GM12878 (cell line): Measurements from ENCODE around the gene DNAH3. TPM values are rescaled to one million over a fixed set of nuclear protein-coding genes. Genes with fewer than 3 reads are reported as not detected.

Source experiments
- ATF7 ChIP-seq: fragments of 450-650 bp; IDR thresholded peaks from 2 replicates; pipeline ENCODE4 v1.6.1; 2016; ENCODE audit warnings: low read depth, mild to moderate bottlenecking
- BCL11A ChIP-seq: IDR thresholded peaks from 2 replicates; pipeline ENCODE4 v1.6.1; 2011; ENCODE audit warnings: low read depth, low read length
- BCL3 ChIP-seq: IDR thresholded peaks from 2 replicates; pipeline ENCODE4 v1.6.1; 2011; ENCODE audit warnings: borderline replicate concordance, low read depth, mild to moderate bottlenecking, moderate library complexity, low read length; ENCODE audit not compliant: insufficient read depth, poor library complexity, severe bottlenecking
- BMI1 ChIP-seq: fragments of 450-650 bp; IDR thresholded peaks from 2 replicates; pipeline ENCODE4 v1.6.1; 2016; ENCODE audit warnings: mild to moderate bottlenecking, moderate library complexity, borderline replicate concordance
- CHD2 ChIP-seq: IDR thresholded peaks from 2 replicates; pipeline ENCODE4 v1.6.1; 2011; ENCODE audit warnings: low read depth, low read length, improper control_type of control experiment, borderline replicate concordance
- EP300 ChIP-seq, 2 experiments: fragments of 150-350 bp in 1 of 2; IDR thresholded peaks; 2 replicates each; pipeline ENCODE4 v1.6.1; 2011 to 2012; ENCODE audit warnings: low read depth in 2 of 2, low read length in 2 of 2, borderline replicate concordance in 1 of 2, improper control_type of control experiment in 1 of 2, inconsistent platforms in 1 of 2; ENCODE audit not compliant: control insufficient read depth in 1 of 2
- GABPA ChIP-seq: IDR thresholded peaks from 2 replicates; pipeline ENCODE4 v1.6.1; 2014; ENCODE audit warnings: antibody characterized with exemption, low read depth, mild to moderate bottlenecking, inconsistent platforms
- GATAD2B ChIP-seq: fragments of 450-650 bp; conservative IDR thresholded peaks from 2 replicates; pipeline ENCODE4 v1.6.1; 2017; ENCODE audit warnings: low read depth, mild to moderate bottlenecking, moderate library complexity
- IKZF2 ChIP-seq, 2 experiments: fragments of 450-650 bp; IDR thresholded peaks; 2 replicates each; pipeline ENCODE4 v1.6.1; 2017; ENCODE audit warnings: mild to moderate bottlenecking in 2 of 2, moderate library complexity in 2 of 2
- MEF2A ChIP-seq: IDR thresholded peaks from 2 replicates; pipeline ENCODE4 v1.6.1; 2011; ENCODE audit warnings: low read depth, mild to moderate bottlenecking, low read length, moderate library complexity; ENCODE audit not compliant: insufficient read depth
- MLLT1 ChIP-seq: fragments of 450-650 bp; IDR thresholded peaks from 2 replicates; pipeline ENCODE4 v1.6.1; 2016; ENCODE audit warnings: mild to moderate bottlenecking
- MTA2 ChIP-seq: fragments of 450-650 bp; IDR thresholded peaks from 2 replicates; pipeline ENCODE4 v1.6.1; 2016; ENCODE audit warnings: low read depth, mild to moderate bottlenecking, moderate library complexity
- MYC ChIP-seq: IDR thresholded peaks from 2 replicates; pipeline ENCODE4 v1.6.1; 2011; ENCODE audit warnings: mild to moderate bottlenecking, low read length, moderate library complexity, inconsistent platforms; ENCODE audit not compliant: insufficient read depth, insufficient replicate concordance, insufficient read length, severe bottlenecking
- RAD21 ChIP-seq: IDR thresholded peaks from 2 replicates; pipeline ENCODE4 v1.6.1; 2011; ENCODE audit warnings: mild to moderate bottlenecking, low read depth, low read length, moderate library complexity; ENCODE audit not compliant: insufficient read depth
- RAD51 ChIP-seq: fragments of 450-650 bp; IDR thresholded peaks from 2 replicates; pipeline ENCODE4 v1.6.1; 2016; ENCODE audit warnings: moderate library complexity, mild to moderate bottlenecking, inconsistent platforms
- RELA ChIP-seq: fragments of 450-650 bp; IDR thresholded peaks from 2 replicates; pipeline ENCODE4 v1.8.0; 2014; ENCODE audit warnings: borderline replicate concordance; ENCODE audit not compliant: partially characterized antibody
- SP1 ChIP-seq: IDR thresholded peaks from one replicate; pipeline ENCODE4 v1.6.1; 2011; ENCODE audit warnings: low read depth, low read length
- TAF1 ChIP-seq: IDR thresholded peaks from 2 replicates; pipeline ENCODE4 v1.6.1; 2011; ENCODE audit warnings: mild to moderate bottlenecking, low read depth, low read length, borderline replicate concordance
- TBL1XR1 ChIP-seq: IDR thresholded peaks from 2 replicates; pipeline ENCODE4 v1.6.1; 2012; ENCODE audit warnings: low read depth, low read length, improper control_type of control experiment
- ZNF217 ChIP-seq: fragments of 450-650 bp; IDR thresholded peaks from 2 replicates; pipeline ENCODE4 v1.6.1; 2017; ENCODE audit warnings: antibody characterized with exemption, mild to moderate bottlenecking
- ZSCAN29 ChIP-seq: fragments of 450-650 bp; IDR thresholded peaks from 2 replicates; pipeline ENCODE4 v1.6.1; 2017; ENCODE audit warnings: mild to moderate bottlenecking, moderate library complexity
- polyA plus RNA-seq, 11 experiments: library from polyadenylated mRNA; depleted of rRNA in 4 of 11; unstranded in 6 of 11; stranded (reverse) in 5 of 11; fragments of >200 nt; fragmentation: Nextera tagmentation in 4 of 11; fragmentation: Illumina TruSeq in 1 of 11; extraction: Ambion mirVana in 4 of 11; extraction: Trizol in 1 of 11; gene quantifications; 1 replicate in 1 of 11; 2 replicates in 10 of 11; pipeline versions ENCODE4 v1.2.1 to v1.2.3, GENCODE V29; 2011 to 2016; ENCODE audit warnings: inconsistent platforms in 2 of 11, missing spikeins in 2 of 11, low read depth in 1 of 11
- total RNA-seq, 4 experiments: library from RNA; depleted of rRNA in 3 of 4; stranded (reverse); fragments of >200 nt in 3 of 4; fragmentation: Illumina TruSeq in 1 of 4; extraction: Trizol in 1 of 4; gene quantifications; 2 replicates each; pipeline versions ENCODE4 v1.2.1 to v1.2.3, GENCODE V29; 2013 to 2021
- TF ChIP-seq, protein P1 (sequence below): fragments of 450-650 bp; IDR thresholded peaks from 2 replicates; pipeline ENCODE4 v1.6.1; 2017; ENCODE audit warnings: low read depth, mild to moderate bottlenecking, moderate library complexity
- TF ChIP-seq, protein P2 (sequence below): fragments of 450-650 bp; IDR thresholded peaks from 2 replicates; pipeline ENCODE4 v1.6.1; 2017; ENCODE audit warnings: mild to moderate bottlenecking, low read depth, inconsistent platforms; ENCODE audit not compliant: poor library complexity, severe bottlenecking

DNAH3 gene
- total and polyA plus RNA-seq, 10 of the 15 experiments (the other 5 are each of a cell fraction or from before 2014, with no cell fraction given): under 0.01 to 0.04 (median 0.04) TPM; not detected in 5

DNA sequence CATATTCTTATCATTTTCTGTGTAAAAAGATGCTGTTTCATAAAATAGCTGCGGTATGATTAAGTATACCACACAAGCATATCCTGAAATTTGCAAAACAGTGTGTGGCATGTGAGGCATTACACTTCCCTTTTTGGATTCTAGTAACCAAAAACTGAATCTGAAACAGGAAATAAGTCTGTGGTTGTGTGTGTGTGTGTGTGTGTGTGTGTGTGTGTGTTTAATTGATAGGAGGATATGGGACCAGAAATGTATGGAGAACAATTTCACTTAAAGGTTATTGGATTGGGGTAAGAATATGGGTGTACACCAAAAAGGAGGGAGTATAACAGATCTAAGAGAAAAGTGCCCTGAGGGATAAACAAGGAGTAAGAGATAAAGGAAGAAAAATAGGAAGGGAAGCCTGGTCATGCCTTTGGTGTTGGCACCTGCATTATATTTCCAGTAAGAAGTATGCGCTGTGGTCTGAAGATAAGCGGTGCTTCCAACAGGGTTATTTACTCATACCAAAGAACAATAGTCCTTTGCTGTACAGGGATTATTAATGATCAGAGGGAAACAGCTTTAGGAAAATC lies 246.1 kb downstream of the DNAH3 start (continued):
- TF ChIP-seq BMI1 (peak; percentile 71; the same call in 1 of the 2 replicates), RAD21 (no peak; the same call in 1 of the 2 replicates), ATF7 (peak; percentile 89), EP300 (IDR thresholded peaks at IDR 0.05; ENCODE audit: borderline replicate concordance in 1 of 2, control insufficient read depth in 1 of 2, low read depth in 2 of 2, low read length in 2 of 2) (peak in 1 of 2 experiments; percentile 68; a peak in 1 of 4 replicates), BCL3 (no peak), TBL1XR1 (0 out of 2 replicates have a peak, but pooled peaks have one; percentile 67), RAD51 (no peak), ZNF217 (0 out of 2 replicates have a peak, but pooled peaks have one; percentile 55), BCL11A (peak; percentile 57; the same call in 1 of the 2 replicates), MTA2 (peak; percentile 91), TAF1 (no peak), RELA (no peak), MEF2A (peak; percentile 77; the same call in 1 of the 2 replicates), GATAD2B (0 out of 2 replicates have a peak, but pooled peaks have one; percentile 44), ZSCAN29 (no peak), GABPA (0 out of 2 replicates have a peak, but pooled peaks have one; percentile 38), MLLT1 (peak; percentile 94), MYC (no peak), SP1 (no peak), IKZF2 (IDR thresholded peaks at IDR 0.05) (peak; percentile 99), CHD2 (0 out of 2 replicates have a peak, but pooled peaks have one; percentile 14)
- TF ChIP-seq, protein P1, sequence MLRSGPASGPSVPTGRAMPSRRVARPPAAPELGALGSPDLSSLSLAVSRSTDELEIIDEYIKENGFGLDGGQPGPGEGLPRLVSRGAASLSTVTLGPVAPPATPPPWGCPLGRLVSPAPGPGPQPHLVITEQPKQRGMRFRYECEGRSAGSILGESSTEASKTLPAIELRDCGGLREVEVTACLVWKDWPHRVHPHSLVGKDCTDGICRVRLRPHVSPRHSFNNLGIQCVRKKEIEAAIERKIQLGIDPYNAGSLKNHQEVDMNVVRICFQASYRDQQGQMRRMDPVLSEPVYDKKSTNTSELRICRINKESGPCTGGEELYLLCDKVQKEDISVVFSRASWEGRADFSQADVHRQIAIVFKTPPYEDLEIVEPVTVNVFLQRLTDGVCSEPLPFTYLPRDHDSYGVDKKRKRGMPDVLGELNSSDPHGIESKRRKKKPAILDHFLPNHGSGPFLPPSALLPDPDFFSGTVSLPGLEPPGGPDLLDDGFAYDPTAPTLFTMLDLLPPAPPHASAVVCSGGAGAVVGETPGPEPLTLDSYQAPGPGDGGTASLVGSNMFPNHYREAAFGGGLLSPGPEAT: peak; percentile 86
- TF ChIP-seq, protein P2, sequence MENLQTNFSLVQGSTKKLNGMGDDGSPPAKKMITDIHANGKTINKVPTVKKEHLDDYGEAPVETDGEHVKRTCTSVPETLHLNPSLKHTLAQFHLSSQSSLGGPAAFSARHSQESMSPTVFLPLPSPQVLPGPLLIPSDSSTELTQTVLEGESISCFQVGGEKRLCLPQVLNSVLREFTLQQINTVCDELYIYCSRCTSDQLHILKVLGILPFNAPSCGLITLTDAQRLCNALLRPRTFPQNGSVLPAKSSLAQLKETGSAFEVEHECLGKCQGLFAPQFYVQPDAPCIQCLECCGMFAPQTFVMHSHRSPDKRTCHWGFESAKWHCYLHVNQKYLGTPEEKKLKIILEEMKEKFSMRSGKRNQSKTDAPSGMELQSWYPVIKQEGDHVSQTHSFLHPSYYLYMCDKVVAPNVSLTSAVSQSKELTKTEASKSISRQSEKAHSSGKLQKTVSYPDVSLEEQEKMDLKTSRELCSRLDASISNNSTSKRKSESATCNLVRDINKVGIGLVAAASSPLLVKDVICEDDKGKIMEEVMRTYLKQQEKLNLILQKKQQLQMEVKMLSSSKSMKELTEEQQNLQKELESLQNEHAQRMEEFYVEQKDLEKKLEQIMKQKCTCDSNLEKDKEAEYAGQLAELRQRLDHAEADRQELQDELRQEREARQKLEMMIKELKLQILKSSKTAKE: peak; percentile 88
